ENCODE data around the gene CA5A.
"Not testable (repeated sequence)": the region's sequence is repeated elsewhere in the genome, so short reads cannot be mapped to it uniquely, and the experiment has no call there.

The CA5A gene

GRCh38 chr16:87926246-87927194 is 9.8 kb downstream of the CA5A start:
- Mint-ChIP-seq H3K27me3 (no peaks in the 10 kb centered on the region), H3K9me3 (ENCODE audit: low read depth) (no peaks in the 10 kb centered on the region), H3K36me3 (no peaks in the 10 kb centered on the region), H3K4me1 (ENCODE audit: low read depth) (peaks cover 13% of the 10 kb centered on the region), H3K4me3 (peak overlapping the region; percentile 65), H3K27ac (no peak overlapping the region)

GRCh38 chr16:87924811-87925670 is 11.3 kb downstream of the CA5A start:
- Mint-ChIP-seq H3K9me3 (ENCODE audit: low read depth) (no peaks in the 10 kb centered on the region), H3K4me3 (no peak overlapping the region), H3K36me3 (no peaks in the 10 kb centered on the region), H3K27me3 (no peaks in the 10 kb centered on the region), H3K27ac (no peak overlapping the region), H3K4me1 (ENCODE audit: low read depth) (peaks cover 13% of the 10 kb centered on the region)

- H3K9me3 Mint-ChIP-seq (ENCODE audit: low read depth), result no peaks in the 10 kb centered on the region
- no peaks in the 10 kb centered on the region for H3K36me3 Mint-ChIP-seq
- no peak overlapping the region for H3K27ac Mint-ChIP-seq
- no peak overlapping the region for H3K4me3 Mint-ChIP-seq
- H3K27me3 Mint-ChIP-seq, result no peaks in the 10 kb centered on the region
- H3K4me1 Mint-ChIP-seq (ENCODE audit: low read depth), result peaks cover 13% of the 10 kb centered on the region
Observed at GRCh38 chr16:87924041-87924810, 12.1 kb downstream of the CA5A start.

DNA sequence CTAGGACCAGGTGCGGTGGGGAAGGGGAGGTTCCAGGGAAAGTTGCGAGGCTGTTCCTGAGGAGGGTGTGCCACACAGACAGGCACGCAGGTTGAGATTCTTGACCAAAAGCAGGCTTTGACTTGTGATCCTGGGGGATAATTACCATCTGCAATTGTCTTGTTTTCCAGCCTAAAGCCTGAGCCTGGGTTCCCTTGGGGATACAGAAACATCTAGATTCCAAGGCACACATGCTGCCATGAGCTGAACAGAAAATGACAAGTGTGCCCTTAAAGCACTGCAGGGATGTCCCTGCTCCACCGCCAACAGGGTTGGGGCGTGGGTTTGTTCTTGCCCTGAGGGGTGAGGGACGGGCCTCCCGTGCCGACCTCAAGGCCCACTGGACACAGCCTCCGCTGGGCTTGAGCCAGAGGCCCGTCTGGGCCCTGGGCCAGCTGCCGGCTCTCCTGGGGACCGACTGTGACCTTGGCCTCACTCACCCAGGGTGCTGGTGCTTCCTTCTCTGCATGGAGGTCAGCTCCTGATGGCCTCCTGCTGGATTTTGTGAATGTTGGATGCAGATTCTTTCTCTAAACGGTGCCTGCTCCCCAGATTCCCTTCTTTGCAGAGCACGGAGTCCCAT is 14.0 kb downstream of the CA5A start:
- peaks cover 13% of the 10 kb centered on the region for H3K4me1 Mint-ChIP-seq (ENCODE audit: low read depth)
- no peaks in the 10 kb centered on the region for H3K36me3 Mint-ChIP-seq
- no peaks in the 10 kb centered on the region for H3K9me3 Mint-ChIP-seq (ENCODE audit: low read depth)
- no peak overlapping the region for H3K4me3 Mint-ChIP-seq
- no peaks in the 10 kb centered on the region for H3K27me3 Mint-ChIP-seq
- no peak overlapping the region for H3K27ac Mint-ChIP-seq

- no peak overlapping the region for H3K27ac Mint-ChIP-seq
- H3K9me3 Mint-ChIP-seq (ENCODE audit: low read depth), result no peaks in the 10 kb centered on the region
- H3K4me3 Mint-ChIP-seq, result no peak overlapping the region
- no peaks in the 10 kb centered on the region for H3K27me3 Mint-ChIP-seq
- no peaks in the 10 kb centered on the region for H3K36me3 Mint-ChIP-seq
- peaks cover 8% of the 10 kb centered on the region for H3K4me1 Mint-ChIP-seq (ENCODE audit: low read depth)
Observed at GRCh38 chr16:87921236-87921773, 15.0 kb downstream of the CA5A start.

GRCh38 chr16:87919681-87919994 is 16.7 kb downstream of the CA5A start:
- Mint-ChIP-seq H3K4me1 (ENCODE audit: low read depth) (no peaks in the 10 kb centered on the region), H3K27ac (no peak overlapping the region), H3K9me3 (ENCODE audit: low read depth) (no peaks in the 10 kb centered on the region), H3K36me3 (no peaks in the 10 kb centered on the region), H3K4me3 (no peak overlapping the region), H3K27me3 (no peaks in the 10 kb centered on the region)

DNA sequence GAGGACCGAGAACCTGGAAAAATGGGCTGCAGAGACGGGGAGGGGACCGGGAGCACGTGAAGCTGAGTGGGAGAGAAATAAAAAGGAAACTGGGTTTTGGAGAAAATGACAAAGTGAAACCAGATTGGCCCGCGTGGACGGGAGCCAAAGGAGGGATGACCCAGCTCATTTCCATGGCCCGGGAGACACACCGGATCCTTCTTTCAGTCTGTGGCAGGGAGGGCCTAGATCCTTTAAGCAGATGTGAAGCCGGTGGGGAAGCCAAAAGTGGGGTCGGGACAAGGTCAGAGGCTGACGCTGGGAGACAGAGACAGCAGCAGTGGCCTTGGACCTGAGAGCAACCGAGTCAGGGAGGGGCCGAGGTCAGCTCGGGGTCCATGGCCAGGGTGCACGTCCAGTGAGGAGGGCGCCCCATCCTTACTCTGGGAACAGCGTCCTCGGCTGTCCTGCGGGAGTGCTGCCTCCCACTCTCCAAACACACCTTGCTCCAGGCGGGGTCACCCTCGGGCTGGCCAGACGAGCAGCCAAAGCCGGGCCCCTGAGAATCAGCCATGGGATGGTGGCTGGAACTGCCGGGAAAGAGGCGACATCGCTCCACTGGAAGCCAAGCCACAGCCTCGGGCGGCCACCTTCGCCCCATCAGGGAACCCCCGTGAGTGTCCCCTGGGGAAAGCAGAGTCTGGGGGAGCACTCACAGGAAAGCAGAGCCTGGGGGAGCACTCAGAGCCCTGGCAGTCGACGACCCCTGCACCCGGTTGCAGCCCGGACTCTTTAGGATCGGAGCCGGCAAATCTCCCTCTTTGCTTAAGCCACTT is 17.3 kb downstream of the CA5A start:
- H3K27me3 Mint-ChIP-seq, result no peaks in the 10 kb centered on the region
- no peaks in the 10 kb centered on the region for H3K4me1 Mint-ChIP-seq (ENCODE audit: low read depth)
- H3K36me3 Mint-ChIP-seq, result no peaks in the 10 kb centered on the region
- no peak overlapping the region for H3K4me3 Mint-ChIP-seq
- H3K9me3 Mint-ChIP-seq (ENCODE audit: low read depth), result no peaks in the 10 kb centered on the region
- H3K27ac Mint-ChIP-seq, result no peak overlapping the region

DNA sequence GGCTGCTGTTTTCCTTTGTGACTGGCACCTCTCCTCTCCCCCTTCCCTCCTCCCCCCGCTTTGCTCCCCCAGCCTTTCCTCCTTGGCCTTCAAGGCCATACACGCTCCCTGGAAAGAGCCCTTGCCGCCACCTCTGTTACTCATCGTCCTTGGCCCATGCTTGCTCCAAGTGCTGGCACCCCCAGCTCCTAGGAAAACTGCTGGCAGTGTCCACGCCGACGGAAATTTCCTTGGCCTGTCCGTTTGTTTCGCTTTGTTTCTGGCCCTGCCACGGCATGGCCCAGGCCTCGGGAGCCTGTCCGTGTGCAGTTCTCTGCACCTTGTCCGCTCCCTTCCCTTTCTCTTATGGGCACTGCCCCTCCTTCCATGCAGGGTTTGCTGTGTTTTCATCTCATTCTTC is 18.0 kb downstream of the CA5A start:
- H3K27me3 Mint-ChIP-seq, result no peaks in the 10 kb centered on the region
- H3K4me3 Mint-ChIP-seq, result no peak overlapping the region
- no peaks in the 10 kb centered on the region for H3K9me3 Mint-ChIP-seq (ENCODE audit: low read depth)
- no peaks in the 10 kb centered on the region for H3K36me3 Mint-ChIP-seq
- H3K4me1 Mint-ChIP-seq (ENCODE audit: low read depth), result no peaks in the 10 kb centered on the region
- H3K27ac Mint-ChIP-seq, result no peak overlapping the region

DNA sequence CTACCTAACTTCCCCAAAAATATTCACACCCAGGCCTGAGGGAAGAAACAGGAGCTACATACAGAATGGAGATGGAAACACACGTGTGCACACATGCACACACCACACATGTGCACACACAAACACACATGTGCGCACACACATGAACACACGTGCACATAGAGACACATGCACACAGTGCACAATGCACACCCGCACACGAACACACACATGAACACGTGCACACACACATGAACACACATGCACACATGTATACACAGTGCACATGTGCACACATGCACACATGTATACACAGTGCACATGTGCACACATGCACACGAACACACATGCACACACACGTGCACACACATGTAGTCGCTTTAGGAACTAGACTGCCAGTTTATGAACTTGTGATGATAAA is 18.8 kb downstream of the CA5A start:
- H3K4me3 Mint-ChIP-seq, result no peak overlapping the region
- no peaks in the 10 kb centered on the region for H3K27me3 Mint-ChIP-seq
- no peaks in the 10 kb centered on the region for H3K4me1 Mint-ChIP-seq (ENCODE audit: low read depth)
- no peaks in the 10 kb centered on the region for H3K36me3 Mint-ChIP-seq
- H3K9me3 Mint-ChIP-seq (ENCODE audit: low read depth), result no peaks in the 10 kb centered on the region
- no peak overlapping the region for H3K27ac Mint-ChIP-seq

DNA sequence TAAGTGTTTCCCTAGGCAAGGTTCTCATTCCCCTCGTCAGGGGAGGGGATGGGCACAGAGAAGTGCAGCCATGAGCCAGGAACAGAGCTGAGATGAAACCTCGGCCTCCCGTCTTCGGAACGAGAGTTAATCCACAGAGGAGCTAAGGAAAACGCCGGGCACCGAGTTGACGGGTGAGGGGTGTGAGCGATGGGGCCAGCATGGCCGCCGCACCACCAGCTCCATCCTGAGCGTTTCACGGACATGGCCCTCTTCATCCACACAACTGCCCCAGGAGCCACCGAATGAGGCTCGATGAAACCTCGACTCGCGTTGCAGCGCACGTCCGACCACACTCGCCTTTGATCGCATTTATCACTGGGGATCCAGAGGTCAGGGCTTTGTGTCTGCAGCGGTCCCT is 21.5 kb downstream of the CA5A start:
- Mint-ChIP-seq H3K4me3 (no peak overlapping the region), H3K27me3 (no peaks in the 10 kb centered on the region), H3K4me1 (ENCODE audit: low read depth) (no peaks in the 10 kb centered on the region), H3K36me3 (no peaks in the 10 kb centered on the region), H3K9me3 (ENCODE audit: low read depth) (no peaks in the 10 kb centered on the region), H3K27ac (no peak overlapping the region)

- H3K4me1 Mint-ChIP-seq (ENCODE audit: low read depth); H3K27ac Mint-ChIP-seq; H3K36me3 Mint-ChIP-seq; H3K4me3 Mint-ChIP-seq; H3K9me3 Mint-ChIP-seq (ENCODE audit: low read depth); H3K27me3 Mint-ChIP-seq: not testable (repeated sequence)
Observed at GRCh38 chr16:87914021-87914725, 22.2 kb downstream of the CA5A start.

DNA sequence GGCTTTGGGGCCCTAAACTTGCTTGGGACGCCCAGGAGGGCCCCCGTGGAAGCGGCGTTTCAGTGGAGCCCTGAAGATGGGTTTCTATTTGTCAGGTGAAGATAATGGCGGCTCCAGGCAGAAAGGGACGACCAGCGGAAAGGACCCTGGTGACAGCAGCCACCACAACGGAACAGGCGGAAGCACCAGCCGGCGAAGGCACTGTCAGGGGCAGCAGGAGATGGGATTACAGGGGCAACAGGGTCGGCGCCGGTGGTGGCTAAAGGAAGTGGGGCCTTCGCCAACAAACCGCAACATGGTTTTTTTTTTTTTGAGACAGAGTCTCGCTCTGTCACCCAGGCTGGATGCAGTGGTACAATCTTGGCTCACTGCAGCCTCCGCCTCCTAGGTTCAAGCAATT is 23.6 kb downstream of the CA5A start:
- not testable (repeated sequence) for H3K27me3 Mint-ChIP-seq; H3K36me3 Mint-ChIP-seq; H3K4me1 Mint-ChIP-seq (ENCODE audit: low read depth); H3K9me3 Mint-ChIP-seq (ENCODE audit: low read depth); H3K27ac Mint-ChIP-seq
- H3K4me3 Mint-ChIP-seq, result peak overlapping the region; percentile 44

- H3K9me3 Mint-ChIP-seq (ENCODE audit: low read depth); H3K27ac Mint-ChIP-seq; H3K36me3 Mint-ChIP-seq; H3K4me3 Mint-ChIP-seq; H3K27me3 Mint-ChIP-seq; H3K4me1 Mint-ChIP-seq (ENCODE audit: low read depth): not testable (repeated sequence)
Observed at GRCh38 chr16:87911106-87911763, 25.1 kb downstream of the CA5A start.
